IMR-90 (cell line): ENCODE data around the gene MROH2B. TPM values are rescaled to one million over a fixed set of nuclear protein-coding genes. Genes with fewer than 3 reads are reported as not detected.

Experiments
- ATAC-seq: fragments of 200-7000 bp; cut with Tn5 transposase; 2 replicates; pipeline ENCODE4 v1.9.1; 2020; ENCODE audit warnings: low read depth, mild to moderate bottlenecking, moderate library complexity
- BruUV-seq: library from RNA; stranded (reverse); fragments of 400-500 nt; replicated peaks from 2 replicates; lab custom pipeline; 2021; lab: Mats Ljungman, UMichigan
- CTCF ChIA-PET: fragments of 300-600 bp; formaldehyde crosslinking; extraction: SDS; loops from one replicate; lab custom pipeline; 2021; ENCODE audit warnings: antibody characterized with exemption; lab: Yijun Ruan, JAX
- POLR2A ChIA-PET: fragments of 300-600 bp; sonication (Branson Sonifier 250); formaldehyde crosslinking; loops from one replicate; lab custom pipeline; 2022; ENCODE audit warnings: antibody characterized with exemption; ENCODE audit not compliant: unreplicated experiment; lab: Charles Lee
- DNase-seq: peaks from one replicate; pipeline ENCODE4 v3.0.0; 2013
- H2AFZ ChIP-seq: replicated peaks from 2 replicates; pipeline ENCODE3; 2013; ENCODE audit warnings: low read length, mild to moderate bottlenecking; ENCODE audit not compliant: poor library complexity
- H2AK5ac ChIP-seq: 2 replicates; pipeline ENCODE4 v1.6.1; 2013; ENCODE audit warnings: low read depth, low read length, inconsistent platforms
- H2AK9ac ChIP-seq: replicated peaks from 2 replicates; pipeline ENCODE3; 2013; ENCODE audit warnings: mild to moderate bottlenecking, low read depth, low read length, moderate library complexity; ENCODE audit not compliant: poor library complexity
- H2BK120ac ChIP-seq: 2 replicates; pipeline ENCODE4 v1.6.1; 2013; ENCODE audit warnings: low read depth, low read length, inconsistent platforms
- H2BK15ac ChIP-seq: 3 replicates; pipeline ENCODE4 v1.6.1; 2013; ENCODE audit warnings: low read depth, low read length, inconsistent platforms
- H2BK20ac ChIP-seq: 2 replicates; pipeline ENCODE4 v1.6.1; 2013; ENCODE audit warnings: low read depth, mild to moderate bottlenecking, inconsistent platforms, low read length, moderate library complexity
- H2BK5ac ChIP-seq: 2 replicates; pipeline ENCODE4 v1.6.1; 2013; ENCODE audit warnings: mild to moderate bottlenecking, low read depth, low read length, inconsistent platforms; ENCODE audit not compliant: poor library complexity, severe bottlenecking
- H3K14ac ChIP-seq: replicated peaks from 2 replicates; pipeline ENCODE4 v1.6.1; 2013; ENCODE audit warnings: low read depth, low read length, inconsistent platforms
- H3K18ac ChIP-seq: 2 replicates; pipeline ENCODE4 v1.6.1; 2013; ENCODE audit warnings: low read depth, low read length, control low read depth
- H3K23ac ChIP-seq: 2 replicates; pipeline ENCODE4 v1.6.1; 2013; ENCODE audit warnings: low read depth, low read length, inconsistent platforms
- H3K27ac ChIP-seq: 2 replicates; pipeline ENCODE4 v1.5.1; 2013; ENCODE audit warnings: mild to moderate bottlenecking, control low read depth, low read length; ENCODE audit not compliant: insufficient read depth
- H3K27me3 ChIP-seq: 2 replicates; pipeline ENCODE4 v1.6.1; 2013; ENCODE audit warnings: low read length; ENCODE audit not compliant: control insufficient read depth, insufficient read depth
- H3K36me3 ChIP-seq: 2 replicates; pipeline ENCODE4 v1.6.1; 2013; ENCODE audit warnings: low read length, mixed read lengths; ENCODE audit not compliant: control insufficient read depth, insufficient read depth
- H3K4ac ChIP-seq: 2 replicates; pipeline ENCODE4 v1.6.1; 2013; ENCODE audit warnings: low read depth, low read length, inconsistent platforms
- H3K4me1 ChIP-seq: 2 replicates; pipeline ENCODE4 v1.6.1; 2013; ENCODE audit warnings: low read length, mixed read lengths; ENCODE audit not compliant: control insufficient read depth, insufficient read depth
- H3K4me2 ChIP-seq: 2 replicates; pipeline ENCODE4 v1.6.1; 2013; ENCODE audit warnings: low read depth, mild to moderate bottlenecking, control low read depth, low read length, moderate library complexity
- H3K4me3 ChIP-seq: 2 replicates; pipeline ENCODE4 v1.5.1; 2013; ENCODE audit warnings: low read depth, mild to moderate bottlenecking, control low read depth, low read length, moderate library complexity; ENCODE audit not compliant: insufficient read depth
- H3K56ac ChIP-seq: 2 replicates; pipeline ENCODE4 v1.6.1; 2013; ENCODE audit warnings: low read length, inconsistent platforms; ENCODE audit not compliant: insufficient read depth; ENCODE audit errors: extremely low read depth
- H3K79me1 ChIP-seq, 2 experiments: 2 replicates each; pipeline ENCODE4 v1.6.1; 2013; ENCODE audit warnings: low read length in 2 of 2, inconsistent platforms in 1 of 2, low read depth in 1 of 2
- H3K9ac ChIP-seq: 2 replicates; pipeline ENCODE4 v1.6.1; 2013; ENCODE audit warnings: low read depth, low read length, control low read depth
- H3K9me1 ChIP-seq: 2 replicates; pipeline ENCODE4 v1.6.1; 2013; ENCODE audit warnings: low read length, inconsistent platforms; ENCODE audit not compliant: insufficient read depth
- H3K9me3 ChIP-seq: 2 replicates; pipeline ENCODE4 v1.6.1; 2013; ENCODE audit warnings: low read length; ENCODE audit not compliant: control insufficient read depth, insufficient read depth
- H4K20me1 ChIP-seq: 2 replicates; pipeline ENCODE4 v1.6.1; 2013; ENCODE audit warnings: low read length, inconsistent platforms; ENCODE audit not compliant: insufficient read depth
- H4K5ac ChIP-seq: 2 replicates; pipeline ENCODE4 v1.6.1; 2013; ENCODE audit warnings: mild to moderate bottlenecking, low read depth, low read length, control low read depth
- H4K8ac ChIP-seq, 2 experiments: 2 replicates each; pipeline ENCODE4 v1.6.1; 2013; ENCODE audit warnings: low read depth in 2 of 2, low read length in 2 of 2, control low read depth in 1 of 2, inconsistent platforms in 1 of 2
- H4K91ac ChIP-seq: 2 replicates; pipeline ENCODE4 v1.6.1; 2013; ENCODE audit warnings: low read depth, low read length, inconsistent platforms; ENCODE audit not compliant: insufficient read depth
- BHLHE40 ChIP-seq: fragments of 150-350 bp; IDR thresholded peaks from 2 replicates; pipeline ENCODE4 v1.6.1; 2016; ENCODE audit warnings: mild to moderate bottlenecking, low read depth, low read length
- CEBPB ChIP-seq: IDR thresholded peaks from 2 replicates; pipeline ENCODE4 v1.6.1; 2012; ENCODE audit warnings: low read depth, low read length, improper control_type of control experiment
- CHD1 ChIP-seq: IDR thresholded peaks from 2 replicates; pipeline ENCODE4 v1.6.1; 2012; ENCODE audit warnings: low read depth, low read length, improper control_type of control experiment
- FOS ChIP-seq: fragments of 150-350 bp; IDR thresholded peaks from 2 replicates; pipeline ENCODE4 v1.6.1; 2016; ENCODE audit warnings: low read depth, low read length
- MAFK ChIP-seq: IDR thresholded peaks from 2 replicates; pipeline ENCODE4 v1.6.1; 2012; ENCODE audit warnings: low read depth, low read length, improper control_type of control experiment
- MAZ ChIP-seq: IDR thresholded peaks from 2 replicates; pipeline ENCODE4 v1.6.1; 2012; ENCODE audit warnings: low read depth, mild to moderate bottlenecking, low read length, improper control_type of control experiment, moderate library complexity, borderline replicate concordance
- MXI1 ChIP-seq: IDR thresholded peaks from 2 replicates; pipeline ENCODE4 v1.6.1; 2012; ENCODE audit warnings: low read depth, mild to moderate bottlenecking, low read length, moderate library complexity, borderline replicate concordance
- NFE2L2 ChIP-seq: fragments of 150-350 bp; IDR thresholded peaks from 2 replicates; pipeline ENCODE4 v1.6.1; 2016; ENCODE audit warnings: low read depth, mild to moderate bottlenecking, low read length
- POLR2A ChIP-seq: IDR thresholded peaks from 2 replicates; pipeline ENCODE4 v1.6.1; 2012; ENCODE audit warnings: mild to moderate bottlenecking, low read depth, low read length
- RAD21 ChIP-seq: IDR thresholded peaks from 2 replicates; pipeline ENCODE4 v1.6.1; 2012; ENCODE audit warnings: low read length, improper control_type of control experiment
- RCOR1 ChIP-seq: IDR thresholded peaks from 2 replicates; pipeline ENCODE4 v1.6.1; 2012; ENCODE audit warnings: mild to moderate bottlenecking, low read length, improper control_type of control experiment; ENCODE audit not compliant: insufficient replicate concordance
- RFX5 ChIP-seq: IDR thresholded peaks from 2 replicates; pipeline ENCODE4 v1.8.0; 2012; ENCODE audit warnings: low read depth, mild to moderate bottlenecking, low read length, moderate library complexity
- SMC3 ChIP-seq: fragments of 150-350 bp; IDR thresholded peaks from 2 replicates; pipeline ENCODE4 v1.6.1; 2016; ENCODE audit warnings: low read depth, mild to moderate bottlenecking, antibody characterized with exemption, low read length, moderate library complexity
- WGBS, 2 experiments: methylation state at CpG; one replicate each; pipeline versions ENCODE4 v1.1.5 to v1.1.7; 2013; ENCODE audit warnings: missing lambda C conversion rate in 2 of 2; ENCODE audit not compliant: insufficient read length in 1 of 2; ENCODE audit errors: extremely low coverage in 2 of 2; 5-methylcytosine and 5-hydroxymethylcytosine counted together
- dilution Hi-C: fragments of 300-500 bp; cut with HindIII; formaldehyde crosslinking; loops from one replicate; pipeline ENCODE4 v1.14.3; 2018; ENCODE audit warnings: low sequenced_read_pairs; ENCODE audit not compliant: unreplicated experiment
- in situ Hi-C: fragments of 300-500 bp; cut with MboI; formaldehyde crosslinking; loops from 3 replicates; pipeline ENCODE4 v1.14.3; 2019; ENCODE audit warnings: low sequenced_read_pairs, inconsistent platforms, mixed read lengths
- intact Hi-C: fragments of 100-400 bp; cut with micrococcal nuclease; formaldehyde crosslinking; loops from 2 replicates; pipeline ENCODE4 v1.10.0; 2022
- polyA plus RNA-seq, 3 experiments: library from polyadenylated mRNA; depleted of rRNA; stranded (reverse); fragments of >200 nt; gene quantifications; 2 replicates each; pipeline ENCODE4 v1.2.3, GENCODE V29; 2012; ENCODE audit warnings: low replicate concordance in 1 of 3
- total RNA-seq: library from RNA; depleted of rRNA; stranded (reverse); fragments of >200 nt; gene quantifications from 2 replicates; pipeline ENCODE4 v1.2.3, GENCODE V29; 2012
- TF ChIP-seq, protein P1 (sequence below): fragments of 150-350 bp; IDR thresholded peaks from 2 replicates; pipeline ENCODE4 v1.6.1; 2017; ENCODE audit warnings: mild to moderate bottlenecking, antibody characterized with exemption, low read length, low read depth
- TF ChIP-seq, protein P2 (sequence below): fragments of 150-350 bp; IDR thresholded peaks from 2 replicates; pipeline ENCODE4 v1.6.1; 2016; ENCODE audit warnings: low read depth, mild to moderate bottlenecking, low read length, moderate library complexity, borderline replicate concordance
- TF ChIP-seq, protein P3 (sequence below): conservative IDR thresholded peaks from 2 replicates; pipeline ENCODE4 v1.5.1; 2012; ENCODE audit warnings: mild to moderate bottlenecking, low read depth, low read length, improper control_type of control experiment

Gene MROH2B
- total and polyA plus RNA-seq, 2 of the 4 experiments (the other 2 are of a cell fraction), result not detected

DNA sequence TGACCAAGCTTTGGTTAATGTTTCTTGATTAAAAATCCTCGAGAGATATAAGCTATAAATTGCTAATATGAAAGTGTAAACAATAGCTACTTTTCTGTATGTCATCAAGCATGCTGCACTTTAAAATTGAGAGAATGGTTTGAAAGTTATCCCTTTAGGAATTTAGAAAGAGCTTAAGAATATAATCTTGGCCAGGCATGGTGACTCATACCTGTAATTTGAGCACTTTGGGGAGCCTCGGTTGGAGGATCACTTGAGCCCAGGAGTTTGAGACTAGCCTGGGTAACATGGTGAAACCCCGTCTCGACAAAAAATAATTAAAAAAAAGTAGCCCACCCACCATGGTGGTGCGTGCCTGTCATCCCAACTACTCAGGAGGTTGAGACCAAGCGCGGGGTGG lies 12.2 kb upstream of the MROH2B start:
- no CpG with 5 or more reads among the region's 7 CpGs for WGBS, 2 experiments
- no peak overlapping the region for H3K18ac ChIP-seq
- H3K9ac ChIP-seq, result no peak overlapping the region
- H3K79me1 ChIP-seq, result no peaks in the 10 kb centered on the region
- ATAC-seq (no peak), DNase-seq (peak; percentile 37)
- CTCF ChIA-PET, result interaction anchor here (0.7 kb wide), 1 partner anchor 30 kb away, joined by 3 read pairs; no protein-coding TSS in a partner anchor
- no peak overlapping the region for H3K23ac ChIP-seq
- no peak overlapping the region for H3K4me3 ChIP-seq
- H4K20me1 ChIP-seq, result no peaks in the 10 kb centered on the region
- no peak overlapping the region for H3K27ac ChIP-seq
- H2AFZ ChIP-seq, result no peak overlapping the region
- H3K4me2 ChIP-seq, result no peak overlapping the region
- TF ChIP-seq SMC3 (no peak), MAFK (no peak), RAD21 (no peak), MXI1 (no peak), RCOR1 (no peak), RFX5 (no peak), NFE2L2 (no peak), MAZ (no peak), CEBPB (no peak), POLR2A (no peak), FOS (no peak), BHLHE40 (no peak), CHD1 (no peak)
- TF ChIP-seq, protein P1, sequence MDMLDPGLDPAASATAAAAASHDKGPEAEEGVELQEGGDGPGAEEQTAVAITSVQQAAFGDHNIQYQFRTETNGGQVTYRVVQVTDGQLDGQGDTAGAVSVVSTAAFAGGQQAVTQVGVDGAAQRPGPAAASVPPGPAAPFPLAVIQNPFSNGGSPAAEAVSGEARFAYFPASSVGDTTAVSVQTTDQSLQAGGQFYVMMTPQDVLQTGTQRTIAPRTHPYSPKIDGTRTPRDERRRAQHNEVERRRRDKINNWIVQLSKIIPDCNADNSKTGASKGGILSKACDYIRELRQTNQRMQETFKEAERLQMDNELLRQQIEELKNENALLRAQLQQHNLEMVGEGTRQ, result no peak
- TF ChIP-seq, protein P2, sequence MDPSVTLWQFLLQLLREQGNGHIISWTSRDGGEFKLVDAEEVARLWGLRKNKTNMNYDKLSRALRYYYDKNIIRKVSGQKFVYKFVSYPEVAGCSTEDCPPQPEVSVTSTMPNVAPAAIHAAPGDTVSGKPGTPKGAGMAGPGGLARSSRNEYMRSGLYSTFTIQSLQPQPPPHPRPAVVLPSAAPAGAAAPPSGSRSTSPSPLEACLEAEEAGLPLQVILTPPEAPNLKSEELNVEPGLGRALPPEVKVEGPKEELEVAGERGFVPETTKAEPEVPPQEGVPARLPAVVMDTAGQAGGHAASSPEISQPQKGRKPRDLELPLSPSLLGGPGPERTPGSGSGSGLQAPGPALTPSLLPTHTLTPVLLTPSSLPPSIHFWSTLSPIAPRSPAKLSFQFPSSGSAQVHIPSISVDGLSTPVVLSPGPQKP, result no peak
- TF ChIP-seq, protein P3, sequence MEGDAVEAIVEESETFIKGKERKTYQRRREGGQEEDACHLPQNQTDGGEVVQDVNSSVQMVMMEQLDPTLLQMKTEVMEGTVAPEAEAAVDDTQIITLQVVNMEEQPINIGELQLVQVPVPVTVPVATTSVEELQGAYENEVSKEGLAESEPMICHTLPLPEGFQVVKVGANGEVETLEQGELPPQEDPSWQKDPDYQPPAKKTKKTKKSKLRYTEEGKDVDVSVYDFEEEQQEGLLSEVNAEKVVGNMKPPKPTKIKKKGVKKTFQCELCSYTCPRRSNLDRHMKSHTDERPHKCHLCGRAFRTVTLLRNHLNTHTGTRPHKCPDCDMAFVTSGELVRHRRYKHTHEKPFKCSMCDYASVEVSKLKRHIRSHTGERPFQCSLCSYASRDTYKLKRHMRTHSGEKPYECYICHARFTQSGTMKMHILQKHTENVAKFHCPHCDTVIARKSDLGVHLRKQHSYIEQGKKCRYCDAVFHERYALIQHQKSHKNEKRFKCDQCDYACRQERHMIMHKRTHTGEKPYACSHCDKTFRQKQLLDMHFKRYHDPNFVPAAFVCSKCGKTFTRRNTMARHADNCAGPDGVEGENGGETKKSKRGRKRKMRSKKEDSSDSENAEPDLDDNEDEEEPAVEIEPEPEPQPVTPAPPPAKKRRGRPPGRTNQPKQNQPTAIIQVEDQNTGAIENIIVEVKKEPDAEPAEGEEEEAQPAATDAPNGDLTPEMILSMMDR, result no peak
- 0 out of 2 replicates have a peak overlapping the region, but pooled peaks have one; percentile 8 for H4K91ac ChIP-seq
- intact Hi-C loops, result no loop called here
- H3K56ac ChIP-seq, result no peak overlapping the region
- POLR2A ChIA-PET, result no interaction called here
- H4K8ac ChIP-seq, result peak overlapping the region in 1 of 2 experiments; percentile 46; a peak in 2 of 4 replicates
- no TSS peak for BruUV-seq
- H2BK120ac ChIP-seq, result peak overlapping the region; percentile 52; the same call in 1 of the 2 replicates
- no peaks in the 10 kb centered on the region for H3K36me3 ChIP-seq
- H3K27me3 ChIP-seq, result no peaks in the 10 kb centered on the region
- H2BK15ac ChIP-seq, result no peak overlapping the region; the same call in 2 of the 3 replicates
- H2AK5ac ChIP-seq, result no peak overlapping the region; the same call in 1 of the 2 replicates
- in situ Hi-C loops, result no loop called here
- no peak overlapping the region for H4K5ac ChIP-seq
- H3K9me1 ChIP-seq, result no peaks in the 10 kb centered on the region
- peak overlapping the region; percentile 65; the same call in 1 of the 2 replicates for H2BK20ac ChIP-seq
- no peak overlapping the region for H3K4ac ChIP-seq
- H2AK9ac ChIP-seq, result no peak overlapping the region
- peaks cover 7% of the 10 kb centered on the region for H3K4me1 ChIP-seq
- H3K14ac ChIP-seq, result 0 out of 2 replicates have a peak overlapping the region, but pooled peaks have one; percentile 50
- dilution Hi-C loops, result no loop called here
- H3K9me3 ChIP-seq, result peaks cover 2% of the 10 kb centered on the region
- H2BK5ac ChIP-seq, result peak overlapping the region; percentile 68
